Ectodermal cell (in vitro differentiated cells): ENCODE results near the gene TRIO.

Source experiments
- H3K27ac ChIP-seq: 2 replicates; pipeline ENCODE4 v1.7.0; 2013; ENCODE audit warnings: mild to moderate bottlenecking, low read depth, low read length; ENCODE audit not compliant: insufficient read depth, poor library complexity, severe bottlenecking
- H3K27me3 ChIP-seq: 2 replicates; pipeline ENCODE4 v1.7.0; 2013; ENCODE audit warnings: mild to moderate bottlenecking, low read length; ENCODE audit not compliant: insufficient read depth, control insufficient read depth, poor library complexity, severe bottlenecking
- H3K36me3 ChIP-seq: one replicate; pipeline ENCODE4 v1.7.0; 2013; ENCODE audit warnings: low read length; ENCODE audit not compliant: control insufficient read depth, insufficient read depth
- H3K4me1 ChIP-seq: one replicate; pipeline ENCODE4 v1.7.0; 2013; ENCODE audit warnings: low read length; ENCODE audit not compliant: control insufficient read depth, insufficient read depth
- H3K4me3 ChIP-seq: 2 replicates; pipeline ENCODE4 v1.7.0; 2013; ENCODE audit warnings: low read depth, low read length, control low read depth; ENCODE audit not compliant: insufficient read depth
- H3K9me3 ChIP-seq: 2 replicates; pipeline ENCODE4 v1.7.0; 2013; ENCODE audit warnings: mild to moderate bottlenecking, low read length, moderate library complexity; ENCODE audit not compliant: control insufficient read depth
- WGBS, 2 experiments: methylation state at CpG; one replicate each; pipeline ENCODE4 v1.1.7; 2013; ENCODE audit warnings: missing lambda C conversion rate in 2 of 2; 5-methylcytosine and 5-hydroxymethylcytosine counted together

The TRIO gene

DNA sequence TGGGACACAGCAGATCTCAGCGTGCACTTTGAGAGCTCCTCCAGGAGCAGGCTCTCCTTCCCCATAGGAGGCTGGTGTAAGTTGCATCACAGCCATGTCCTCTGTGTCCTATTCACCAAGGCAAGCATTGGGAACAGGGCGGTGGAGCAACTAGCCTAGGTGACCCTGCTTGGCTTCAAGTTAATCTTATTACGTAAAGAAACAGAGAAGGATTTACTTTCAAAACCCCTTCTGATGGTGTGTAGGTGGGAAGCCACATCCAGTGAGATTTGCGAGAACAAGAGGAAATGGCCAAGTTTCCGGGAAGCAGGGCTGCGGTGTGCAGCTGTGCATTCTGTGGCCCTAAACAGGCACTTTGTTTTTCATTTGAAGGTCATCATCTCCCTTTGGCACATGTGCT is 80.2 kb downstream of the TRIO start:
- Histone ChIP-seq H3K27ac (no peak overlapping the region), H3K9me3 (no peaks in the 10 kb centered on the region), H3K4me1 (peaks cover 28% of the 10 kb centered on the region), H3K36me3 (no peaks in the 10 kb centered on the region), H3K27me3 (no peaks in the 10 kb centered on the region), H3K4me3 (no peak overlapping the region)
- WGBS, 2 experiments: 92 to 95% methylated on average over 6 of the region's 6 CpGs

DNA sequence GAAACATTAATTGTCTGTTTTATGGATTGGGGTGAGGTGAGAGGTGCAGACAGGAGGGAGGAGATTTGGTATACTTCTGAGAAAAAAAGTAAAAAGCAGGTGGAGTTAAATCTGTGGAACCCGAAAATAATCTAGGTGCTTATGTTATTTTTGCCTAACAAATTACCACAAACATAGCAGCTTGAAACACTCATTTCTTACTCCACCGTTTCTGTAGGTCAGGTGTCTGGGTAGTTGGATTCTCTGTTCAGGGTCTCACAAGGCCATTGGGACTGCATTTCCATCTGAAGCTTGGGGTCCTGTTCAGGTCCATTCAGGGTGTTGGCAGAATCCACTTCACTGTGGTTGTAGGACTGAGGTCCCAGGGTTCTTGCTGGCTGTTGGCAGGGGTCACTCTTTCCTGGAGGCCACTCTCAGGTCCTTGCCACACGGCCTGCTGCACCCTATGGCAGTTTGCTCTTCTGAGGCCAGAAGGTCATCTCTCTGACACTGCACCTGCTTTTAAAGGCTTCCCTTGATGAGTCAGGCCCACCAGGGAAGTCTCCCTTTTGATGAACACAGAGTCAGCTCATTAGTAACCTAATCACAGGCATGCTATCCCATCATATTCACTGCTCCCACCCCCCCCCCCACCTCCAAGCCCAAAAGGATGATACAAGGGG is 82.2 kb downstream of the TRIO start:
- H3K9me3 ChIP-seq: no peaks in the 10 kb centered on the region
- no peaks in the 10 kb centered on the region for H3K36me3 ChIP-seq
- H3K4me1 ChIP-seq: peaks cover 21% of the 10 kb centered on the region
- WGBS, 2 experiments: 77 to 94% methylated on average over 2 to 3 of the region's 3 CpGs
- no peak overlapping the region for H3K27ac ChIP-seq
- H3K27me3 ChIP-seq: no peaks in the 10 kb centered on the region
- H3K4me3 ChIP-seq: no peak overlapping the region

DNA sequence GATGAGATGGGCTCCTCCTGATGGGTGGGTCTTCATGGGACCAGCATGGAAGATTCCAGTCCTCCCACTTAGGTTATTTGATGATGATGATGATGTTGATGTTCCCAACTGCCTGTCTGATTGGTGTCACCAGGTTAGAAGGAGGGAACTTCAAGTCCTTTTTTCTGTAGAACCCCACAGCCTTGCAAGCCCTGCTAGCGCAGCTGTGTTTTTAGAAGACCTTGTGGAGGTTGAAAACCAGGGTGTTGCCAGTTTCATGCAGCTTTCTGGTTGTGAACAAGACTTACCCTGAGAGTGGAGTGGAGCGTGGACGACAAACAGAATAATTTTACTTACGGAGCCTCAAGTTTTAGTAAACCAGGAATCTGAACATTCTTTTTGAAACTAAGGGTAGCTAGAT is 83.0 kb downstream of the TRIO start:
- H3K27ac ChIP-seq: no peak overlapping the region
- no peak overlapping the region for H3K4me3 ChIP-seq
- H3K36me3 ChIP-seq: no peaks in the 10 kb centered on the region
- peaks cover 21% of the 10 kb centered on the region for H3K4me1 ChIP-seq
- H3K9me3 ChIP-seq: no peaks in the 10 kb centered on the region
- no peaks in the 10 kb centered on the region for H3K27me3 ChIP-seq
- 91 to 98% methylated on average over 4 of the region's 4 CpGs for WGBS, 2 experiments

DNA sequence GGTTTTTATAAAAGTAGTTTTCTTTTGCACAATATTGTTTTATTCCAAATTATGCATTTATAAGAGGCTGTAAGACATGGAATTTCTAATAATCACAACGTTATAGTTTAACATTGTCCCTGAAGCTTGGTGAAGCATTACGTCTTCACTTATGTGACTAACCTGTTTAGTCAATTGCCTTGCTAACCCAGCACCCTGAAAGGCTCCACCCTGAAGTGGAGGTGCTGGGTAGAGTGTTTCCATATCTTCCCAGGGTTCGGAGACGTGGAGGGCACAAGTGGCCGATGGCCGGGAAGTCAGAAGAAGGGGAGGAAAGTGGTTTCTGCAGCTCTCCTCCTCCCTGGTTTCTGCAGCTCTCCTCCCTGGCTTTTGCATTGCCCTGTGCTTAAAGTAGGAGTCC is 83.4 kb downstream of the TRIO start:
- Histone ChIP-seq H3K9me3 (no peaks in the 10 kb centered on the region), H3K27me3 (no peaks in the 10 kb centered on the region), H3K36me3 (no peaks in the 10 kb centered on the region), H3K27ac (no peak overlapping the region), H3K4me1 (peaks cover 18% of the 10 kb centered on the region), H3K4me3 (no peak overlapping the region)
- WGBS, 2 experiments: 95 to 96% methylated on average over 6 of the region's 6 CpGs

DNA sequence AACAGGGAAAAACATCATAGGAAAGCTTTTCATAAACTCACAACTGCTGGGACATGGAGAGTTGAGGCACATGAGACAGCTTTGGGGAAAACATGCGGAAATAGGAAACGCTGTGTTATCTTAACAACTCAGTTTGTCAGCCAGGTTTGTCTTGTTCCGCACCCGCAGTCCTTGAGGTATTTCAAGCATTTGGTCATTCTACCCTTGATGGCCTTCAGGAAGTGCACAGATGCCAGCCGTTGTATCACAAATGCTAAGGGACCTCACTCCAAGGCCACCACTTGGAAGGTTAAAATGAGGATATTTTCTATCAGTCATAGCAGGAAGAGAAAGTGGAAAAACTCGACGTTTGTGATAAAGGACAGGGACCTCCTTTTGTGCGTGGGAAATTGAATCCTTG is 83.8 kb downstream of the TRIO start:
- 87 to 88% methylated on average over 8 of the region's 8 CpGs for WGBS, 2 experiments
- peaks cover 15% of the 10 kb centered on the region for H3K4me1 ChIP-seq
- no peaks in the 10 kb centered on the region for H3K9me3 ChIP-seq
- no peak overlapping the region for H3K4me3 ChIP-seq
- no peaks in the 10 kb centered on the region for H3K27me3 ChIP-seq
- H3K27ac ChIP-seq: no peak overlapping the region
- no peaks in the 10 kb centered on the region for H3K36me3 ChIP-seq

DNA sequence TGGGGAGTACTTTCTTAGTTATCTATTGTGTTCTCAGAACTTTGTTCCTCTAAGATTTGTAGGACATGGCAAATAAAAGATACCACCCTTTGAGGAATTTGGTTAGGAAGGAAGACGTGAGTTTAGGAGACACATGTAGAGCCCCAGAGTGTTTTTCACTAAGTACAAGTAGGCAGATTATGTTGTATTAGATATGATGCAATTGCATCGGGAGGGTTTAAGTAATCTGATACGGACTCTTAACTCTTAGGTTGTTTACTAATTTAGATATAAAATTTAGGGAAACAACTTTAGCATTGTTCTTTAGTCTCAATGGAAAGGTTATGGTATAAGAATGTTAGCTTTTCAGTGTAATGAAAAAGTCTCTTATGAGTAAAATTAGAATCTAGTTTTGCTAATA is 84.4 kb downstream of the TRIO start:
- Histone ChIP-seq H3K36me3 (no peaks in the 10 kb centered on the region), H3K9me3 (no peaks in the 10 kb centered on the region), H3K4me3 (no peak overlapping the region), H3K27me3 (no peaks in the 10 kb centered on the region), H3K27ac (no peak overlapping the region), H3K4me1 (peaks cover 13% of the 10 kb centered on the region)
- WGBS, 2 experiments: 67 to 87% methylated on average over 2 to 3 of the region's 3 CpGs

DNA sequence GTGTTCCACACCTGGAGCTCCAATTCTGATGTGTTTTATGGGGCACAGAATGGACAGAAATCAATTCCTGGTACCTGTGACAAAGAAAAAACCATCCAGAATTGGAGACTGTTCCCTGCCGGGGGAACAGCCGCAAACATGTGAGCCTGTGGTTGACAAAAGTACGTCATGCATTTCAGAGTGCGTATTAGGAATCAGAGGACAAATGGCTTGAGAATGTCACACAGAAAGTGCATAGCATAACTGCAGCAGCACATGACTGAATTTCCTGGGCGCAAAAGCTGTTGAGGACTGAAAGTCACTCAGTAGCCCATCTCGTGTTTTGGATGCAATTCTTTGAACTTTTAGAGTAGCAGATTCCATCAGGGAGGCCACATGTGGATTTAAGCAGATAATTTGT is 85.1 kb downstream of the TRIO start:
- Histone ChIP-seq H3K9me3 (no peaks in the 10 kb centered on the region), H3K27me3 (no peaks in the 10 kb centered on the region), H3K4me1 (peaks cover 8% of the 10 kb centered on the region), H3K27ac (no peak overlapping the region), H3K36me3 (no peaks in the 10 kb centered on the region), H3K4me3 (no peak overlapping the region)
- 88 to 93% methylated on average over 6 of the region's 6 CpGs for WGBS, 2 experiments

DNA sequence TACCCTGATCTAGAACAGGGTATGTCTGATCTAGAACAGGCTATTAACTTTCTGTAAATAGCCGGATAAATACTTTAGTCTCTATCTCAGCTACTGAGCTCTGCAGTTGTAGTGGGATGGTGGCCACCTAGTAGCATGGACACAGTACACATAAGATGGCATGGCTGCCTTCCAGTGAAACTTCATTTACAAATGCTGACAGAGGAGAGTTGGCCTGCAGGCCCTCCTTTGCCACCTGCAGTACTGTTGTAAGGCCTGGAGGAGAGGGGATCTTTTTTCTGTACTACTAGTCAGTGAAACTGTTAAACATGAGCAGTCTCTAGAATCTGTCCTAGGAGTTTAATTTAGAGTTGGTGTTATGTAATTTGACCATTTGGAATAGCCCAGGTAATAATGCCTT is 86.0 kb downstream of the TRIO start:
- H3K27ac ChIP-seq: no peak overlapping the region
- 97 to 100% methylated on average over 1 of the region's 1 CpG for WGBS, 2 experiments

DNA sequence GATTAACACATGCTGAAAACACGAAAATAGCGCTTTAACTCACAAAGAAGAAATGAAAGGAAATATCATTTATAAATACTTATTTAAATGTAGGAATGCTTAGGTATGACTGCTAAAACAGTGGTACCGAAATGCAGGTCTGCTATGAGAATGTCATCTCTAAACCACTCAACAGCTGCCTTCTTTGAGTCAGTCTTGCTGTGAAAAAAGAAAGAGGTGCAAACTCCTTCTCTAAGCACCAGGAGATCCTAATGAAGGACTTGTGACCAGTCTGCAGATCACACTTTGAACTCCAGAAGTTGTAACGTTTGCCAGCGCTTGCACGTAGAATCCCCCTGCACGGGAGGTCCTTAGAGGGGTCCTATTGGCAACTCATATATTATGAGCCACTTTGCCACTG is 86.6 kb downstream of the TRIO start:
- Histone ChIP-seq H3K4me1 (peaks cover 4% of the 10 kb centered on the region), H3K9me3 (no peaks in the 10 kb centered on the region), H3K27ac (no peak overlapping the region), H3K36me3 (no peaks in the 10 kb centered on the region), H3K4me3 (no peak overlapping the region), H3K27me3 (no peaks in the 10 kb centered on the region)
- 81 to 83% methylated on average over 5 to 7 of the region's 7 CpGs for WGBS, 2 experiments

More for the DNA sequence above, 86.0 kb downstream of the TRIO start:
- no peaks in the 10 kb centered on the region for H3K27me3 ChIP-seq
- no peak overlapping the region for H3K4me3 ChIP-seq
- H3K4me1 ChIP-seq: peaks cover 4% of the 10 kb centered on the region
- H3K9me3 ChIP-seq: no peaks in the 10 kb centered on the region
- no peaks in the 10 kb centered on the region for H3K36me3 ChIP-seq

DNA sequence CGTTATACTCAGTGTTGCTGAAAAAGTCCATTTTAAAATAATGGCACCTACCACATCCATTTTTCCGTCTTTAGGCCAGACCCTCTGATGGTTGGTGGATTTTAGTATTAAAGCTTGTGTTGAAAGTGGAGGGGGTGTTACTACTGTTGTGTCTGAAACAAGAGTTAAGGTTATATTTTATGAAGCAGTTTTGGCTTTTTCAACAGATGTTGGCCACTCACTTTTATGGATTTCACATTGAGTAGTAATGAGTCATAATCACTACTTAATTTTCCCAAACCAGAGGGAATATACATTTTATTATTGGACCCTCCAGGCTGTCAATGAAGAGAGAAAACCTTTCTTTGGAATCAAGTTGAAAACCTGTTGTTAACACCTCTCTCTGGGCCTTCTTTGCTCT is 88.0 kb downstream of the TRIO start:
- Histone ChIP-seq H3K4me1 (peaks cover 4% of the 10 kb centered on the region), H3K9me3 (no peaks in the 10 kb centered on the region), H3K27me3 (no peaks in the 10 kb centered on the region), H3K27ac (no peak overlapping the region), H3K36me3 (no peaks in the 10 kb centered on the region), H3K4me3 (no peak overlapping the region)
- WGBS, 2 experiments: 64 to 100% methylated on average over 2 of the region's 2 CpGs

DNA sequence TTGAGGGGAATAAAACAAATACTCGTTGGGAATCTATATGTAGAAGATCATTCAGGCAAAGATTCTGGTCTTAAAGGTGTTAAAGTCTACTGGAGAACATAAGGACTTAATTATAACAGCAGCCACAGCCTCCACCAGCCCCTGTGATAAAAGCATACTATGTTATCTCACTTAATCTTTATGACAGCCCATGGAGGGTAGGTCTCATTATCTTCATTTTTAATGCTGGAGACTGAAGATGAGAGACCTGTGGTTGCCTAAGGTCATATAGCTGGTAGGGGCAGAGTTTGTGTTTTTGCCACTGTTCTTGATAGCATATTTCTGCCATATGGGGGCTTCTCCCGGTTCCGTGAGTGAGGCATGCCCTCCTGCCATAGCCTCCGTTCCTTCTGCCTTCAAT is 88.7 kb downstream of the TRIO start:
- Histone ChIP-seq H3K27me3 (no peaks in the 10 kb centered on the region), H3K27ac (no peak overlapping the region), H3K36me3 (no peaks in the 10 kb centered on the region), H3K4me3 (no peak overlapping the region), H3K9me3 (no peaks in the 10 kb centered on the region), H3K4me1 (peaks cover under 1% of the 10 kb centered on the region)
- 92 to 93% methylated on average over 3 to 4 of the region's 4 CpGs for WGBS, 2 experiments
